ENCODE results near the gene PCDHA12. TPM values are rescaled to one million over a fixed set of nuclear protein-coding genes. Genes with fewer than 3 reads are reported as not detected.

PCDHA12 gene
- polyA plus RNA-seq, 1 donor from 2014 or later, result 12.8 TPM

DNA sequence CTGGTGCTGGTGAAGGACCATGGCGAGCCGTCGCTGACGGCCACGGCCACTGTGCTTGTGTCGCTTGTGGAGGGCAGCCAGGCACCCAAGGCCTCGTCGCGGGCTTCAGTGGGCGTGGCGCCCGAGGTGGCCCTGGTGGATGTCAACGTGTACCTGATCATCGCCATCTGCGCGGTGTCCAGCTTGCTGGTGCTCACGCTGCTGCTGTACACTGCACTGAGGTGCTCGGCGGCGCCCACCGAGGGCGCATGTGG lies 17.2 kb upstream of the PCDHA12 start:
- H3K27me3 ChIP-seq (ENCODE audit: insufficient read depth, low read depth, low read length), result no peaks in the 10 kb centered on the region
- TF ChIP-seq SMC3 (conservative IDR thresholded peaks at IDR 0.05; ENCODE audit: poor library complexity), result no peak
- TF ChIP-seq, protein P1, sequence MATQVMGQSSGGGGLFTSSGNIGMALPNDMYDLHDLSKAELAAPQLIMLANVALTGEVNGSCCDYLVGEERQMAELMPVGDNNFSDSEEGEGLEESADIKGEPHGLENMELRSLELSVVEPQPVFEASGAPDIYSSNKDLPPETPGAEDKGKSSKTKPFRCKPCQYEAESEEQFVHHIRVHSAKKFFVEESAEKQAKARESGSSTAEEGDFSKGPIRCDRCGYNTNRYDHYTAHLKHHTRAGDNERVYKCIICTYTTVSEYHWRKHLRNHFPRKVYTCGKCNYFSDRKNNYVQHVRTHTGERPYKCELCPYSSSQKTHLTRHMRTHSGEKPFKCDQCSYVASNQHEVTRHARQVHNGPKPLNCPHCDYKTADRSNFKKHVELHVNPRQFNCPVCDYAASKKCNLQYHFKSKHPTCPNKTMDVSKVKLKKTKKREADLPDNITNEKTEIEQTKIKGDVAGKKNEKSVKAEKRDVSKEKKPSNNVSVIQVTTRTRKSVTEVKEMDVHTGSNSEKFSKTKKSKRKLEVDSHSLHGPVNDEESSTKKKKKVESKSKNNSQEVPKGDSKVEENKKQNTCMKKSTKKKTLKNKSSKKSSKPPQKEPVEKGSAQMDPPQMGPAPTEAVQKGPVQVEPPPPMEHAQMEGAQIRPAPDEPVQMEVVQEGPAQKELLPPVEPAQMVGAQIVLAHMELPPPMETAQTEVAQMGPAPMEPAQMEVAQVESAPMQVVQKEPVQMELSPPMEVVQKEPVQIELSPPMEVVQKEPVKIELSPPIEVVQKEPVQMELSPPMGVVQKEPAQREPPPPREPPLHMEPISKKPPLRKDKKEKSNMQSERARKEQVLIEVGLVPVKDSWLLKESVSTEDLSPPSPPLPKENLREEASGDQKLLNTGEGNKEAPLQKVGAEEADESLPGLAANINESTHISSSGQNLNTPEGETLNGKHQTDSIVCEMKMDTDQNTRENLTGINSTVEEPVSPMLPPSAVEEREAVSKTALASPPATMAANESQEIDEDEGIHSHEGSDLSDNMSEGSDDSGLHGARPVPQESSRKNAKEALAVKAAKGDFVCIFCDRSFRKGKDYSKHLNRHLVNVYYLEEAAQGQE (IDR thresholded peaks at IDR 0.05; ENCODE audit: borderline replicate concordance), result no peak
- no peak for TF ChIP-seq EZH2 (IDR thresholded peaks at IDR 0.05; ENCODE audit: borderline replicate concordance, insufficient read depth, low read length, poor library complexity, severe bottlenecking)
- TF ChIP-seq RAD21 (conservative IDR thresholded peaks at IDR 0.05), result no peak
- no peak for TF ChIP-seq MXI1 (conservative IDR thresholded peaks at IDR 0.05; ENCODE audit: poor library complexity, severe bottlenecking)
- no peak for TF ChIP-seq EP300 (conservative IDR thresholded peaks at IDR 0.05; ENCODE audit: poor library complexity, severe bottlenecking)
- TF ChIP-seq TAF1 (IDR thresholded peaks at IDR 0.05; ENCODE audit: low read depth), result no peak
- TF ChIP-seq POLR2AphosphoS5 (IDR thresholded peaks at IDR 0.05), result no peak
- TF ChIP-seq CTCF (IDR thresholded peaks at IDR 0.05; ENCODE audit: poor library complexity, severe bottlenecking), result no peak
- H3K4me3 ChIP-seq (ENCODE audit: low read length), result peak overlapping the region; percentile 37
- peaks cover 9% of the 10 kb centered on the region for H3K79me2 ChIP-seq (replicated peaks; ENCODE audit: insufficient read depth, low read length)
- H3K9me3 ChIP-seq (ENCODE audit: low read length), result peaks cover 34% of the 10 kb centered on the region
- peaks cover 3% of the 10 kb centered on the region for H3F3A ChIP-seq (ENCODE audit: insufficient read depth, low read length, poor library complexity, severe bottlenecking)
- no peaks in the 10 kb centered on the region for H3K9me2 ChIP-seq (ENCODE audit: insufficient read depth, low read length)
- no peak overlapping the region for H2AFZ ChIP-seq (ENCODE audit: low read depth, low read length)
- peaks cover 28% of the 10 kb centered on the region for H3K36me3 ChIP-seq (ENCODE audit: insufficient read depth, low read length)
- no peak overlapping the region for H3K27ac ChIP-seq (ENCODE audit: low read length)
- no peak overlapping the region for H3K4me2 ChIP-seq (ENCODE audit: low read length)
- no peaks in the 10 kb centered on the region for H4K20me1 ChIP-seq (ENCODE audit: insufficient read depth)
- no peak overlapping the region for H3K9ac ChIP-seq (ENCODE audit: low read length)

DNA sequence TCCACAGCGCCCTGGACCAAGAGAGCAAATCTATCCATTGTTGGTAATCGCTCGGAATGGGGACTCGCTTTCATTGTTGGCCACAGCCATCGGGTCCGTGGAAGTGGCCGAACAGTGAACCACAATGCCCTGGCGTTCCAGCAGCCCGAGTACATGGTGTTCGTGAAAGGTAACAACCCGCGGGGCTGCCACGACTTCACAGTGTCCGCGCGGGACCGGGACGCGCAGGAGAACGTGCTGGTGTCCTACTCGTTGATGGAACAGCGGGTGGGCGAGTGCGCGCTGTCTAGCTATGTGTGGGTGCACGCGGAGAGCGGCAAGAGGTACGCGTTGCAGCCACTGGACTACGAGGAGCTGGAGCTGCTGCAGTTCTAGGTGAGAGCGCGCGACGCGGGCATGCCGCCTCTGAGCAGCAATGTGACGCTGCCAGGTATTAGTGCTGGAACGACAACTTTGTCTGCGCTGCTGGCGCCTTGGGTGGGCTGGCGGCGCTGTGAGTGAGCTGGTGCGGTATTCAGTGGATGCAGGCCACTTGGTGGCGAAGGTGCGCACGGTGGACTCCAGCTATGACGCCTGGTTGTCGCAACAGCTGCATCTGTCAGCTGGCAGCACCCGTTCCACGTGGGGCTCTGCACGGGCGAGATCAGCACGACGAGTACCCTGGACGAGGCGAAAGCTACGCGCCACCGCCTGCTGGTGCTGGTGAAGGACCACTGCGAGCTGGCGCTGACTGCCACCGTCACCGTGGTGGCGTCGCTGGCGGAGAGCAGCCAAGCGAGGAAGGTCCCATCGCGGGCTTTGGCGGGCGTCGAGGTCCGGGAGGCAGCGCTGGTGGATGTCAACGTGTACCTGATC lies 12.4 kb upstream of the PCDHA12 start:
- peaks cover 45% of the 10 kb centered on the region for H3K9me3 ChIP-seq (ENCODE audit: low read length)

More for the DNA sequence above, 12.4 kb upstream of the PCDHA12 start:
- H3K79me2 ChIP-seq (replicated peaks; ENCODE audit: insufficient read depth, low read length), result peaks cover 40% of the 10 kb centered on the region
- no peak overlapping the region for H3K4me2 ChIP-seq (ENCODE audit: low read length)
- H3F3A ChIP-seq (ENCODE audit: insufficient read depth, low read length, poor library complexity, severe bottlenecking), result peaks cover 3% of the 10 kb centered on the region
- no peak overlapping the region for H3K9ac ChIP-seq (ENCODE audit: low read length)
- peaks cover 52% of the 10 kb centered on the region for H3K36me3 ChIP-seq (ENCODE audit: insufficient read depth, low read length)
- TF ChIP-seq MXI1 (conservative IDR thresholded peaks at IDR 0.05; ENCODE audit: poor library complexity, severe bottlenecking) (no peak), EP300 (conservative IDR thresholded peaks at IDR 0.05; ENCODE audit: poor library complexity, severe bottlenecking) (no peak), RAD21 (conservative IDR thresholded peaks at IDR 0.05) (no peak), TAF1 (IDR thresholded peaks at IDR 0.05; ENCODE audit: low read depth) (no peak), CTCF (IDR thresholded peaks at IDR 0.05; ENCODE audit: poor library complexity, severe bottlenecking) (no peak), POLR2AphosphoS5 (IDR thresholded peaks at IDR 0.05) (no peak), SMC3 (conservative IDR thresholded peaks at IDR 0.05; ENCODE audit: poor library complexity) (no peak), EZH2 (IDR thresholded peaks at IDR 0.05; ENCODE audit: borderline replicate concordance, insufficient read depth, low read length, poor library complexity, severe bottlenecking) (no peak)
- TF ChIP-seq, protein P1 (IDR thresholded peaks at IDR 0.05; ENCODE audit: borderline replicate concordance), result no peak
- H3K27ac ChIP-seq (ENCODE audit: low read length), result no peak overlapping the region
- H3K4me3 ChIP-seq (ENCODE audit: low read length), result no peak overlapping the region
- no peaks in the 10 kb centered on the region for H3K27me3 ChIP-seq (ENCODE audit: insufficient read depth, low read depth, low read length)
- no peaks in the 10 kb centered on the region for H3K9me2 ChIP-seq (ENCODE audit: insufficient read depth, low read length)
- no peak overlapping the region for H2AFZ ChIP-seq (ENCODE audit: low read depth, low read length)
- H4K20me1 ChIP-seq (ENCODE audit: insufficient read depth), result no peaks in the 10 kb centered on the region

Data from neural cell (in vitro differentiated cells).